Right lung (tissue), 5 donors: ENCODE data around the gene SUCLG2. TPM values are rescaled to one million over a fixed set of nuclear protein-coding genes. Genes with fewer than 3 reads are reported as not detected.

Source experiments
- DNase-seq, 2 donors: peaks; one replicate each; pipeline ENCODE4 v3.0.0-alpha.2; 2013
- polyA plus RNA-seq, 5 donors: library from polyadenylated mRNA; unstranded; fragments of 120-200 nt; gene quantifications; one replicate each; pipeline versions ENCODE4 v1.2.1 to v1.2.3, GENCODE V29; 2013; ENCODE audit warnings: inconsistent platforms in 1 of 5, low replicate concordance in 1 of 5; ENCODE audit not compliant: insufficient read length in 5 of 5, insufficient read depth in 1 of 5

Gene SUCLG2
- polyA plus RNA-seq, 5 donors = 60.2 to 72.9 (median 62.5) TPM

DNA sequence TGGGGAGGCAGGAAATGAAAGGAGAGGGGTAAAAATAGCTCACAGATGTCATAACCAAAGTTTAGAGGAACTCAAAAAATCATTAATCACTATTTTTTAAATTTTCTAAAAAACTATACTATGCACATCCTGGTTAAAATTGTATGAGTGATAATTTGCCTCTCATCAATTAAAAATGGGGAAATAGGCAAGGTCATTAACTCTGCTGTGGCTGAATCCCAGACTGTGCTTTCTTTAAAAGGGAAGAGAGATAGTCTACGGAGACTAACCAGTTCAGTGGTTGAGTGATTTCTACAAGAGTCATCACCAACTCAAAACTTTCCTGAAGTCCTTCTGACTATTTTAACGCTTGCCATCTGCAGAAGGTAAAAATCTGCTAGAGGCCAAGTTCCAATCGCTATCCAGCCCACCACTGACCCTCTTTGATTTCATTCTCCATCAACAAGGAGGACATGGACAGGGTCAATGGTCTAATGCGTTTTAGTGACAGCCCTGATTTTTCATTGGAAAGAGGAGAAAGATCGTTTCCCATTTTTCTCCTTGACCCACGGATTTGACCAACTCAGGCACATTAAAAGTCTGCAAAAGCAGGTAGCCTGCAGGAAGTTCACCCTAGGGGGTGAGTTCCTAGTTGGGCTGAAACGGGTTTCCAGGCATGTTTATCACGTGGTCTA, 850 bp downstream of the SUCLG2 start:
- DNase-seq = no peak

DNA sequence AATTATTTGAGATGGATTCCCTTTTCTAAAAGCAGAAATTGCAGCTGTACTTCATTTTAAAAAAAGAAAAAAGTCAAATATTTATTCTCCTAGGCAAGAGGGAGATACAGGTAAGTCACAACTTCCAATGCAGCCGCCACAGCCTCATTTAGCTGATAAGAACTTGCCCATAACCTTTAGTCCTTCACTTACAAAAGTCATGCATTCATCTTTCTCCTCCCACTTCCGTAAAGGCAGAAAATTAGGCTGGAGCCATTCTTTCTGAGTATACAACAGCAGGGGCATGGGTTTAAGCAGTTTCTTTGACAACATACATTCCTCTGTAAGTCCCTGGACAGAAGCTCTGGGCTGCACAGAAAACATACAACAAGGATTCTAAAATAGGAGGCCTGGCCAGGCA, 4.3 kb downstream of the SUCLG2 start:
- DNase-seq = no peak

DNA sequence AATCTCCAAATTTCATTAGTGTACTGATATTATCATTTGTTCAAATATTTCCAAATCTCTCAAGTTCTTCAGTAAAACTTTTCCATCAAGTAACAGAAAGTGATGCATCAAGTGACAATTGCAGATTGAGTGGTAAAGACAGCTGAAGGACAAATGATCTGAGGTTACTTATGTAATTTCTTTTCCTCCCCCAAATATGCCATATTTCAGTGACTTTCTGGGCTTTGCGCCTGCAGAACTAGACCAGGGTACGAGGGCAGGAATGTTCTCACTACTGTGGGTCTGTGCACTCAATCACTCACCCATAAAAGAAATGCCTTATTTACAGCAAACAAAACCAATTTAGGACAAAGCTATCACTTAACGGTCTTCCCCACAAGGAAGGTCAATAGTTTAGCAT, 4.7 kb downstream of the SUCLG2 start:
- DNase-seq = no peak

DNA sequence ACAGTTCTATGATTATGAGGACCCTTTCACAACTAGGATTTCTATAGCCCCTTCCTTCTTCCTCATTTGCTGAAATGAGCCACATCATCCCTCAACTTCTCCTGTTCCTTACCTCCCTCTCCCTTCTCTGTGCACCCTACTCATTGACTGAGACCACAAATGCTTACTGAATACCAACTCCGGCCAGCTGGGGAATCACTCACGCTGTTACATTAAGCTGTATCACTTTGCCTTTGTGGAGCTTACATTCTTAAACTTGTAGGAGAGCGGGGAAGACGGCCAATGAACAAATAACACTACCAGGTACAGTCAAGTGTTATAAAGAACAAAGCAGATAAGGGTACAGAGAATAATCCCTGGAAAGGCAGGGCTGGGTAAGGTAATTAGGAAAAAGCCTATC, 5.7 kb downstream of the SUCLG2 start:
- DNase-seq = no peak

DNA sequence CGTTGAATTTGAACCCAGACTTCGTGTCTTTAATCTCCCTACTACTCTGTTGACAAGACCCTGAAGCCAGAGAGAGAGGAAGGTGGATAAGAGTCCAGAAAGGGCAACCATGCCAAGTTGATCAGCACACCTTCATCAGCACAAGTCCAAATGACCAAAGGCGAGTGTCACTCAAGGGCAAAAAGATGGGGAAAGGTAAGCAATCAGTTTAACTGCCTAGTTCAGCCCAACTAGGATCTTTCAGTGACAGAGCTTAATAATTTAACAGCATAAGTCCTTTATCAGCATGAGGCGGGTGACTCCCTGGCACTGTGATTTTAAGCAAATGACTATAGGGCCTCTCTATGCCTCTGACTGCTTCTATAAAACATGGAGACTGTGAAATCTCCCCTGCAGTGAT, 6.2 kb downstream of the SUCLG2 start:
- no peak for DNase-seq

DNA sequence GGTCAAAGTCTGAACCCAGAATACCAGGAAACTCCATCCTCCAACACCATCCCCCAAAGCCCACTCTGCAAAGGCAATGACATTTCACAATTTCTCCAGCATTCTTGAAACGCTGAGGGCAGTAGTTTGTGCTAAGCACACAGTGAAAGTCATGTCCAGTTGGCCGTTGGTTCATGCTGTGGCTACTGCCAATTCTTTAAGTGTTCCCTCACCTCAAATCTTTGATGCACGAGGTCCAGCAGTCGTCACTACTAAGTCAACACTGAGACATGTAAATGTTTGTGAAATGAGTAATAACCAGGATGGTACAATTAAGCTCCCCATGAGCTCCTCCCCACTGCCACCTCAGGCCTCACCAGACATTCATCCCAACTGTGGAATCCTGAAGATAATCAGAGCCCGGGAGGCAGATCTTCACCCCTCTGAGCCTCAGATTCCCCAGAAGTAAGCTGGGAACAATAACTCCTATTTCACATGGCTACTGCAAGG, 7.0 kb downstream of the SUCLG2 start:
- DNase-seq = no peak

DNA sequence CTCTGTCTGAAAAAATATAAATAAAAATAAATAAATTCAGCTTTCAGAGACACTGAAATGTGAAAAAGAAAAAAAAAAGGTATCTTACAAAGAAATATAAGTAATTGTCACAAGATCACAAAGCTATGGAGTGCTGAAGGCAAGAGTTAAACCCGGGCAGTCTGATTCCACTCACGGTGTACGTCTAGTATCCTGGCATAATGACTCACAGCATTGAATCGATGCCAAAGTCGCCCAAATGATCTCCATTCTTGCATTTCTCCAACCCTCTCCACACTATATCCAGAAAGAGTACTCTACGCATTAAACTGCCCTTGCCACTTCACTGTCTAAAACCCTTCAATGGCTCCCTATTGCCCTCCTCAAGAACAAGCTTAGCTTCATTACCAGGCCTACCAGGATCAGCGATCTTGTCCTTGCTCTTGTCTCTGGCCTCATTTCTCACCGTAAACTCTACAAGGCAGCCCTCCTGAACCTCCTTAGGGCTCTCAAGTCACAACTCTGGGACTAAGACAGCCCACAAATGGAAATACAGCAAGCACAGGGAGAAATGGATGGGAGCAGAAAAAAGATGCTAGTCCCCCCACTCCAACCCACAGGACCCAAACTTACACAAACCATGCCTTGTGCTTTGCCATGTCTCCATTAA, 7.7 kb downstream of the SUCLG2 start:
- no peak for DNase-seq

DNA sequence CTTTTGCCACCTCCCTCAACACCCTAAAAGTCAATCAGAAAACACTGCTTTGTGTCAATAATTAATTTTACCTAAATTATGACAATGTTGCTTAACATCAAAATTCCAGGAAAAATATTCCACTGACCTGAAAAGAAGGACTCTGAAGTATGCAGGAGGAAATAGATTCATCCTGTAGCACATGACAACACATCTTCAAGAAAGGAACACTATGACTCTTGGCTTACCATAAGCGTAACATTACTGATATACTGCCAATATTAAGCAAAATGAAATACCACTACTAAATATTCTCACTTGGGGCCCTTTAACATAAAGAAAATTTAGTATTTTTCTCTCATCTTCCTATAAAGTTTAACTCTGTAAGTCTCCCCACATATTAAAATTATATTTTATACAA, 9.6 kb downstream of the SUCLG2 start:
- no peak for DNase-seq

DNA sequence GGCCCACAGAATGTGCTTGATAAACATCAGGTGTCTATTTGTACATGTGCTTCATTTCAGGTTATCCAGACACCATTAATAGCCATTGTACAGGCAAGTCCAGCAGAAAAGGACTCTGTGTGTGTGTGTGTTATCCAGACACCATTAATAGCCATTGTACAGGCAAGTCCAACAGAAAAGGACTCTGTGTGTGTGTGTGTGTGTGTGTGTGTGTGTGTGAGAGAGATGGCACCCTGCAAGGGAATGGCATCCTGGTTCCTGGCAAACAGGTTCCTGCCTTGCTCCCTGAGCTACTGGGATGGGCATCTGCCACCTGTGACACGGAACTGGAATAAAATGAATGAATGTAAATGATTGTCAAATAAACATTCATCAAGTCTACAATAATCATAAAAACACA, 11.7 kb downstream of the SUCLG2 start:
- no peak for DNase-seq

DNA sequence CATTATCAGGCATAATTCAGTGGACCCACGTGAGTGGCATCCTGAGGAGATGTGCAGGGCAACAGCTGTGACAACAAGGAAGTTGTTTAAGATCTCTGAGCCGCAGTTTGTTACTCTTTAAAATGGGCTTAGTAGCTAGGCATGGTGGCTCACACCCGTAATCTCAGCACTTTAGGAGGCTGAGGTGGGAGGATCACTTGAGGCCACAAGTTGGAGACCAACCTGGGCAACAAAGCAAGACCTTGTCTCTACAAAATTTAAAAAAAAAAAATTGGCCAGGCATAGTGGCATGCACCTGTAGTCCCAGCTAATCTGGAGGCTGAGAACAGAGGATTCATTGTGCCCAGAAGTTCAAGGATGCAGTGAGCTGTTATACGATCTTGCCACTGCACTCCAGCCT, 12.2 kb downstream of the SUCLG2 start:
- DNase-seq = no peak

DNA sequence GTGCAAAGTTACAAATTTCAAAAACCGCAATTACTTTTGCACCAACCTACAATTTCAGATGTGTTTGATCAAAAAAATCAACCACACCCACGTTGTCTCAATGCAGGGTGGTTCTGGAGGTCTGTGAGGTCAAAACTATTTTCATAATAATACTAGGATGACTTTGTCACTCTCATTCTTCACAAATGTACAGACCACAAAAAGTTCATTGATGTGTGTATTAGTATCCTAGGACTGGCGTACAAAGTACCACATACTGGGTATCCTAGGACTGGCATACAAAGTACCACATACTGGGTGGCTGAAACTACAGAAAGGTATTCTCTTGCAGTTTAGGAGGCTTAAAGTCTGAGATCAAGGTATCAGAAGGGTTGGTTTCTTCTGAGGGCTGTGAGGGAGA, 13.0 kb downstream of the SUCLG2 start:
- DNase-seq = no peak

DNA sequence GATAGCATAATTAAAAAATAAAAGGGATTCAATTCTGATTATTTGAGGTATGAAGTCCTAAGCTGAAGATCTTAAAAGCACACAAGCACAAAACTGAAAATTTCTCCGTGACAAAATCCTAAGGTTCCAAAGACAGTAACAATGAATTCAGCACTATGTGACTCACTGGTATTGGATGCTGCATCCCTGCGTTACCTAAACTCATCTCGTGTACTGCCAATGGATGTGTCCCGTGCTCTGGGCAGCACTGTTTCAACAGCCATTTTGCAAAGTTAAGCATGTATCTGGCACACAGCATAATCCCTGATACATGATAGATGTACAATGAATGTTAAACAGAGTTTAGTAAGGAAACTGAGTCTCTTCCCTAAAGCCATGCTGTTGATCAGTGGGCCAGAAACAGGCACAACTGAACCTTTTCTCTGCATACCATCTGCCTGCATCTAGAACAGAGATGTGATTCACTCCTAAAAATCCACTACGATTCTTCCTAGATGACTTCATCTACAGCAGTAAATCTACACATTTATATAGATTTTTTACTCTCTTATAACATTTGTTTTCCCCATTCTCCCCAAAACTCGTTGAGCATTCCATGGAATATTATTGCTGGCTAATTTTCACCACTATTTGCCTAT, 14.3 kb downstream of the SUCLG2 start:
- DNase-seq = no peak

DNA sequence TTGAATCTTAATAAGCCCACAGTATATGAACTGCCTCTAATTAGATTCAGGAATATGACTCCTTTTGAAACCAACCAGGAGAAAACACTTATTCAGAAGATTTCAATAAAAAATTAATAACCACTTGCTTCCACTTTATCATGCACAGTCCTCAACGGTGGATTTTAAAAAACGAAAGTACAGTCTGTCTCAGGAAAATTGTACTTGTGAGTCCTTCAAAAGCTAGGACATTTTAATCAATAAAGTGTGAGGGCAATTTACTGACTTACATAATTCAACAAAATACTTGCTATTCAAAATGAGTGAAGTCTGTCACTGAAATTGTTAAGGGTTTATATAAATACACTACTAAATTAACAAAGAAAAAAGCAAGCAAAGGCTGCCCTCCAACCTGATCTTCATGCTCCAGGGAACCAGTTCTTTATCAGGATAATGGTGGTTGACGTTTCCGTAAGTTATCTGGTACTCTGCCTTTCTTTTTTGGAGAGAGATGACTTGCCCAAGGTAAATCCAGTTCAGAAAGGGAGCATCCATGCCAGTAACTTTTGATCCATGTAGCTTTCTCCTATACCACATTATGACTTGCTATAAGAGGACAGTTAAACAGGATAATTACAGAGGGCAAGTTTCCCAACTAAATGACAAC, 17.0 kb downstream of the SUCLG2 start:
- no peak for DNase-seq

DNA sequence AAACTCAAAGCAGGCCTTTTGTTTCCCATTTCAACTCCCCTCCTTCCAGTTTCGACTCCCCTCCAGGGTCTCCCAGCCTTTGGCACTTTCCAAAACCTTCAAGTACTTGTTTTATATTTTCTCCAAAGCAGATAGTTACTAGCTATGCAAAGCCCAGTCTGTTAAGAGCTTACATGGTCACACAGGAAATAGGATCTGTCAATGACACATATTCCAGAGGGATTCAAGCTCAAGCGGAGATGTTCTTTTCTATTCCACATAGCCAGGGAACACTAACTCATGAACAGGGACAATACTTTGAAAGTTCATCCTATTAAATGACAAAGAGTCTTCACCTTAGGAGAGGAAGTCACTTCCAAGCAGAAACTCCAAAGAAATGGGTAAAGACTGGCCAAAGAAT, 18.6 kb downstream of the SUCLG2 start:
- no peak for DNase-seq

DNA sequence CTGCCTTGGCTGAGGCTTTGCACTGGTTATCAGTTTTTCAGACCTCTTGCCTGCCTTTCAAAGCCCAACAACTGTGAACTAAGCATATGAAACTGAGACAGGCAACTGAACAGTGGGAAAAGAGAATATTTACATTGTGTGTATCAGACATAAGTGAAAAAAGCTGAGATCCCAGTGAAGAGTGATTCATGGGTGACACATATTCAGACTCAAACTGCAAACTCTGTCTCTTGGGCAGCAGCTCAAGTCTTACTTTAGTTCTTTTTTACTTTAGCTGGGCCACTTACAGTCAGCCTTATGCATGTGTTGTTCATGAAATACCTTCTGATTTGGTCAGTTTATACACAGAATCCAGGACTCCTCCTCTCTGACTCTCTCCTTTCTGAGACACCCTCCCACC, 19.2 kb downstream of the SUCLG2 start:
- DNase-seq = no peak

DNA sequence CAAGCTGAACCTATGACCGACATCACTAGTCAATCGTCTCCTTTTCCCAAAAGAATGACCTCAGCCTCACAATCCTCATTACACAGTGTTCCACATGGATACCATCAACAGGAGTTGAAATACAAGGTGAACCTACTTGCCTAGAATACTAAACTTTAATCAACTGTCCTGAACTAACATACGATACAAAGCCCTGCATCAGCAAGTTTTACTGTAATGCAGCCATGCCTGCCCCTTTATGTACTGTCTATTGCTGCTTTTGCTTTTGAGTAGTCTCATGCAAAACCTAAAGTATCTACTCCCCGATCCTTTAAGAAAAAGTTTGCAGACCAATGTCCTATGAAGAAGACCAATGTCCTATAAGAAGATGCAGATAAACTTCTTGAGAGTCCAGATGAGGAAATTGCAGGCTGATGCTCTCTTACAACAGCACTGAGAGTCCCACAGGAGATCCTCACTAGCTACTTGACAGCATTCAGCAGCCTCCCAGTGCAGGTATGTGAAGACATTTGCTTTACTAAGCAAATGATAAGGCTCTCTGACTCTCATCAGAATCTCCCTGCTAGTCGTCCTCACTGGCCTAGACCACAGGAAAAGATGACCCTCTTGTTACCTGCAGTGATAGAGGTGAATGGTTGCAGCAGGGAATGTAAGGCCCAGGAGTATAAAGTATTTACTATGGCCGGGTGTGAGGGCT, 23.6 kb downstream of the SUCLG2 start:
- no peak for DNase-seq

DNA sequence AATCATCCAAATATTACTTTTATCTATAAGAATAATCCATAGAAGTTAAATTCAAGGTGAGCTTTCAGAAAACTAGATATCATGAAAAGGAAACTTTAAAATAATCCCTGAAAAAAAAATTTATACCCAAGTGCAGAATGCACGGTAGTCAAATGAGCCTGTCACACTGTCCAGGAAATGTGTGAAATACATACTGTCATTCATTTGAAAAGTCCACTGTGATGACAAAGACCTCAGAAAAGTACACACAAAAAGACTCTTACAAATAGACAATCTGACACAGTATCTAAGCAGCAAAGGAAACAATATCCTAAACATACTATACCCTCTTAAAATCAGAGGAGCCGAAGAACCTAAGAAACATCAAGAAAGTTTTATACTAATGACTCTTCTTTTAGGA, 29.7 kb downstream of the SUCLG2 start:
- no peak for DNase-seq

DNA sequence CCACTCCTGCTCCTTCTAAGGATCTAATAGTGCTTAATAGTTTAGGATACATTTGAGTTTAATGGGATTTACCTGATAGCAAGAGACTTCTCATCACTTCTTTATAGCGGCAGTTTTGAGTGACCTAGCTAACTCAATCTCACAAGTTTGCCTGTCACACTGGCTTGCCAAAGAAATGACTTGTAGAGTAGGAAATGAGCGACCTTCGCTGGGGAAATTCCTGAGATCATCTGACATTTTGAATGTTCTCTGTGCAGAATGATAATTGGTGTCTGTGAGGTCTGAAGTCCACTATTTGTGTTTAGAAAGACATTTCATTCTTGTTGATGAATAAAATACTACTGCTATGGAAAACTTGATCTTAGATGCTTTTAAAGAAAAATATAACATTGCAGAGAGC, 30.3 kb downstream of the SUCLG2 start:
- DNase-seq = no peak

DNA sequence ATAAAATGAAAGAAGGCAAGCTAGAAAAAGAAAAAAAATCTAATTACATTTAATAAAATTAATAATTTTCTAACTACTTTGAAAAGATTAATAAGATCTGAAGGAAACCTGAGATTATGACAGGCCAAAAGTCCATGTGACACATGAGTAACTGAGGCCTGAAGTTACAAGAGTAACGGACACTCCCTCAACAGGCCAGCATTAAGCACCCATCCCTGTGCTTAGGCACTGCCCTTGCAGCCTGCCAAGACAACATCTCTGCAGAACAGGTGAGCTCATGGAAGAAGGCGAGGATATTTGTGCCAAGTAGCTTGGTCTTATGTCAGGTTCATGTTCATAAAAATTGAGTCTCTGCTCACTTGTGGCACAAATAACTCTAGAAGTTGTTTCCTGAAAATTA, 31.8 kb downstream of the SUCLG2 start:
- DNase-seq = no peak

DNA sequence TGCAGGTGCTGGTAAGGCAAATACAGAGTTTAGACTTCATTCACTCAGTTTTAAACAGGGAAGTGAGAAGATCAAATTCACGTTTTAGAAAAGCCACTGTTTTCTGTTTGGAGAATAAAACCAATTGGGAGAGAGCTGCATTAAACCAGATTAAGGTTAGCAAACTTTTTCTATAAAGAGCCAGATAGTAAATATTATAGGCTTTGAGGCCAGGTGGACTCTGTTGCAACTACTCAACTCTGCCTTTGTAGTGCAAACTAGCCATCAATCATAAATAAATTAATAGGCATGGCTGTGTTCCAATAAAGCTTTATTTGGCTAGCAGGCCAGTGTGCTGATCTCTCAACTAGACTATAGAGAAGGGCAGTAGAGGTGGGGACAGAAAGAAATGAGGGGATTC, 33.5 kb downstream of the SUCLG2 start:
- DNase-seq = no peak

DNA sequence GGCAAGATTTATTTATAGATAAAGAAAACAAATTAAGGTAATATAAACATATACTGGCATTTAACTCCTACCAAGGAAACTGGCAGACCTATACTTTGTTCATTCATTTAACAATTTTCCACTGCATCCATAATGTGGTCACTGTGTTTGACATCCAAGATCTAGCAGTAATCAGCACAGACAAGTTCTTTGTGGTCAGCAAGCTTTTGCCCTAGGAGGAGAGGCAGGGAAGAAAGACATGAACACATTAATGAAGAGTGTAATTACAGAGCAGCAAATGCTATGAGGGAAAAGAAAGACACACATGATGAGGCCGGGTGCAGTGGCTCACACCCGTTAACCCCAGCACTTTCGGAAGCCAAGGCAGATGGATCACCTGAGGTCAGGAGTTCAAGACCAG, 34.4 kb downstream of the SUCLG2 start:
- no peak for DNase-seq

DNA sequence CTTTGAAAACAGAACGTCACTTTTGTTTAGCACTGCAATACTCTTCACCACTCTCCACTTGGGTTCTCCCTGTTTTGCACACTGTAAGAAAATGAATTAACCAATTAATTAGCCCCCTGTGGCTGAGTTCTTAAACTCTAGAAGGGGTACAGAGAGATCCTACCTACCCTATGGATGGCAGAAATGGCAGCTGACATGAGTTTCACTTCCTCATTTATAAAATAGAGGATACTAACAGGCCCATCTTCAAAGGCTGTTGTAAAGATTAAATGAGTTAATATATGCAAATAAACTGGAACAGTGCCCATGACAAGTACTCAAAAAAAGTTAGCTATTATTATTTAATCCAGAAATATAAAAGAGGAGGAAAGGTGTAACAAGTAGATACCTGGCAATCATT, 36.9 kb downstream of the SUCLG2 start:
- no peak for DNase-seq
